SH-SY5Y (cell line): Measurements from ENCODE around the gene MT1M.

Experiments used
- GATA2 ChIP-seq: IDR thresholded peaks from 2 replicates; pipeline ENCODE4 v1.6.1; 2011; ENCODE audit warnings: mild to moderate bottlenecking, low read depth, low read length
- GATA3 ChIP-seq: IDR thresholded peaks from 2 replicates; pipeline ENCODE4 v1.6.1; 2011; ENCODE audit warnings: low read depth, mild to moderate bottlenecking, low read length, moderate library complexity

Gene MT1M

GRCh38 chr16:56632156-56632847 lies at the start of gene MT1M:
MT1M (plus strand) TSS chr16:56632659; CDS start chr16:56632732, 73 bp downstream.
- no peak for TF ChIP-seq GATA3
- TF ChIP-seq GATA2, result peak; percentile 34

- TF ChIP-seq GATA3, result no peak
- TF ChIP-seq GATA2, result no peak
These were observed 48.9 kb upstream of the MT1M start for GRCh38 chr16:56583351-56584168.

- TF ChIP-seq GATA3, result no peak
- no peak for TF ChIP-seq GATA2
These were observed 48.2 kb upstream of the MT1M start for GRCh38 chr16:56584276-56584675.

- no peak for TF ChIP-seq GATA3
- TF ChIP-seq GATA2, result no peak
These were observed 43.7 kb upstream of the MT1M start for GRCh38 chr16:56588781-56589140.

- TF ChIP-seq GATA2, result no peak
- TF ChIP-seq GATA3, result no peak
These were observed 43.1 kb upstream of the MT1M start, which contains the start of gene MT3 for GRCh38 chr16:56589141-56590039. MT3 (plus strand) TSS chr16:56589528; CDS start chr16:56589591, 63 bp downstream.

GRCh38 chr16:56591377-56592060 lies 40.9 kb upstream of the MT1M start:
- TF ChIP-seq GATA2, result no peak
- no peak for TF ChIP-seq GATA3

GRCh38 chr16:56593573-56594291 lies 38.7 kb upstream of the MT1M start:
- no peak for TF ChIP-seq GATA3
- no peak for TF ChIP-seq GATA2

- no peak for TF ChIP-seq GATA2
- TF ChIP-seq GATA3, result no peak
These were observed 38.2 kb upstream of the MT1M start for GRCh38 chr16:56594292-56594619.

GRCh38 chr16:56600398-56600999 lies 32.0 kb upstream of the MT1M start:
- TF ChIP-seq GATA3 (no peak), GATA2 (peak; percentile 64)

- TF ChIP-seq GATA2 (no peak), GATA3 (no peak)
These were observed 31.1 kb upstream of the MT1M start for GRCh38 chr16:56601325-56601724.

- TF ChIP-seq GATA2, result no peak
- TF ChIP-seq GATA3, result no peak
These were observed 28.9 kb upstream of the MT1M start for GRCh38 chr16:56603589-56603988.

GRCh38 chr16:56604966-56605365 lies 27.5 kb upstream of the MT1M start:
- TF ChIP-seq GATA3 (no peak), GATA2 (no peak)

- TF ChIP-seq GATA3 (no peak), GATA2 (no peak)
These were observed 27.0 kb upstream of the MT1M start for GRCh38 chr16:56605475-56605874.

- TF ChIP-seq GATA3, result no peak
- TF ChIP-seq GATA2, result no peak
These were observed 26.4 kb upstream of the MT1M start for GRCh38 chr16:56606071-56606475.
